ENCODE measurements around the gene NHP2.

DNA sequence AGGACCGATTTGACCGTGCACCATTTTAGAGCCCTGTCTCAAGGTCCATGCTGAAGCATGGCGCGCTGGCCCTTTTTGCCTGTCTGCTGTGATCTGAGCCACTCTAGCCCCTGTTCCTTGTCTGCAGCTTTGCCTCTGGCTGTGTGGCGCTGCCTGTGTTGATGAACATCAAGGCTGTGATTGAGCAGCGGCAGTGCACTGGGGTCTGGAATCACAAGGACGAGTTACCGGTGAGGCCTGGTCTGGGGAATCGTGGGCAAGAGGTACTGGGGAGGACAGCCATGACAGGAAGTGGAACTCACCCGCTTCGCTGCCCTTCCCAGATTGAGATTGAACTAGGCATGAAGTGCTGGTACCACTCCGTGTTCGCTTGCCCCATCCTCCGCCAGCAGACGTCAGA lies 6.3 kb downstream of the NHP2 start:
- no peak for TF ChIP-seq CTCF (IDR thresholded peaks at IDR 0.05; ENCODE audit: poor library complexity, severe bottlenecking)
- TF ChIP-seq MXI1 (conservative IDR thresholded peaks at IDR 0.05; ENCODE audit: poor library complexity, severe bottlenecking): no peak
- TF ChIP-seq POLR2AphosphoS5 (IDR thresholded peaks at IDR 0.05): no peak
- TF ChIP-seq EP300 (conservative IDR thresholded peaks at IDR 0.05; ENCODE audit: poor library complexity, severe bottlenecking): no peak
- TF ChIP-seq EZH2 (IDR thresholded peaks at IDR 0.05; ENCODE audit: borderline replicate concordance, insufficient read depth, low read length, poor library complexity, severe bottlenecking): no peak
- no peak for TF ChIP-seq TAF1 (IDR thresholded peaks at IDR 0.05; ENCODE audit: low read depth)
